Stimulated activated naive CD8-positive, alpha-beta T cell treated with anti-CD3 and anti-CD28 coated beads, Interleukin-15, amount 100 ng/mL, for 72 hours (primary cell): ENCODE data around the gene LVRN.

Source experiments
- ATAC-seq: fragments of 150-1000 bp; cut with Tn5 transposase; 2 replicates; pipeline ENCODE4 v1.10.0; 2021; ENCODE audit warnings: mild to moderate bottlenecking, moderate library complexity
- DNase-seq, 2 donors: peaks; one replicate each; pipeline ENCODE4 v3.0.0; 2021 to 2022
- H3K27ac Mint-ChIP-seq, 2 donors: one replicate each; pipeline ENCODE4 v1.8.0; 2022; ENCODE audit warnings: mild to moderate bottlenecking in 2 of 2, mixed read lengths in 2 of 2, moderate library complexity in 2 of 2
- H3K27me3 Mint-ChIP-seq: one replicate; pipeline ENCODE4 v1.8.0; 2022; ENCODE audit warnings: mixed read lengths
- H3K4me1 Mint-ChIP-seq: one replicate; pipeline ENCODE4 v1.8.0; 2022; ENCODE audit warnings: mild to moderate bottlenecking, mixed read lengths
- H3K4me3 Mint-ChIP-seq, 2 donors: one replicate each; pipeline ENCODE4 v1.8.0; 2022; ENCODE audit warnings: mild to moderate bottlenecking in 2 of 2, mixed read lengths in 2 of 2, moderate library complexity in 1 of 2
- H3K9me3 Mint-ChIP-seq, 2 donors: one replicate each; pipeline ENCODE4 v1.8.0; 2022; ENCODE audit warnings: mixed read lengths in 2 of 2

LVRN gene

GRCh38 chr5:115983519-115983918 lies 21.2 kb downstream of the LVRN start:
- H3K4me1 Mint-ChIP-seq = no peaks in the 10 kb centered on the region
- DNase-seq = no peak
- no peaks in the 10 kb centered on the region for H3K9me3 Mint-ChIP-seq
- peaks cover 39% of the 10 kb centered on the region for H3K27me3 Mint-ChIP-seq
- no peak overlapping the region for H3K27ac Mint-ChIP-seq
- ATAC-seq = no peak
- no peak overlapping the region for H3K4me3 Mint-ChIP-seq

- no peak overlapping the region for H3K4me3 Mint-ChIP-seq
Measured at GRCh38 chr5:115985802-115986757, 23.8 kb downstream of the LVRN start.

GRCh38 chr5:115988002-115988401 lies 25.7 kb downstream of the LVRN start:
- Mint-ChIP-seq H3K27ac (no peak overlapping the region), H3K27me3 (peaks cover 19% of the 10 kb centered on the region), H3K4me1 (no peaks in the 10 kb centered on the region), H3K9me3 (no peaks in the 10 kb centered on the region), H3K4me3 (no peak overlapping the region)
- ATAC-seq = no peak
- no peak for DNase-seq

More at GRCh38 chr5:115985802-115986757, 23.8 kb downstream of the LVRN start:
- Mint-ChIP-seq H3K27me3 (peaks cover 21% of the 10 kb centered on the region), H3K27ac (no peak overlapping the region), H3K4me1 (no peaks in the 10 kb centered on the region), H3K9me3 (no peaks in the 10 kb centered on the region)
- no peak for ATAC-seq
- DNase-seq = no peak

GRCh38 chr5:115992848-115993350 lies 30.6 kb downstream of the LVRN start:
- Mint-ChIP-seq H3K27ac (no peak overlapping the region), H3K27me3 (peaks cover 29% of the 10 kb centered on the region), H3K9me3 (no peaks in the 10 kb centered on the region), H3K4me3 (no peak overlapping the region), H3K4me1 (no peaks in the 10 kb centered on the region)
- ATAC-seq (no peak), DNase-seq (no peak)

GRCh38 chr5:115995351-115995750 lies 33.1 kb downstream of the LVRN start:
- H3K4me3 Mint-ChIP-seq = no peak overlapping the region
- H3K9me3 Mint-ChIP-seq = no peaks in the 10 kb centered on the region
- no peak overlapping the region for H3K27ac Mint-ChIP-seq
- no peaks in the 10 kb centered on the region for H3K4me1 Mint-ChIP-seq
- peaks cover 29% of the 10 kb centered on the region for H3K27me3 Mint-ChIP-seq
- DNase-seq (no peak), ATAC-seq (no peak)

- DNase-seq = no peak
- Mint-ChIP-seq H3K4me3 (no peak overlapping the region), H3K4me1 (no peaks in the 10 kb centered on the region), H3K27ac (no peak overlapping the region), H3K9me3 (no peaks in the 10 kb centered on the region), H3K27me3 (peaks cover 11% of the 10 kb centered on the region)
- no peak for ATAC-seq
Measured at GRCh38 chr5:116002116-116002906, 40.0 kb downstream of the LVRN start.

GRCh38 chr5:116004248-116004647 lies 42.0 kb downstream of the LVRN start:
- no peak for DNase-seq
- Mint-ChIP-seq H3K4me1 (no peaks in the 10 kb centered on the region), H3K27me3 (peaks cover 11% of the 10 kb centered on the region), H3K4me3 (no peak overlapping the region), H3K27ac (no peak overlapping the region), H3K9me3 (no peaks in the 10 kb centered on the region)
- no peak for ATAC-seq

GRCh38 chr5:116009806-116010205 lies 47.5 kb downstream of the LVRN start:
- ATAC-seq (no peak), DNase-seq (no peak)
- H3K9me3 Mint-ChIP-seq = no peaks in the 10 kb centered on the region
- H3K27ac Mint-ChIP-seq = no peak overlapping the region
- no peak overlapping the region for H3K4me3 Mint-ChIP-seq
- H3K27me3 Mint-ChIP-seq = peaks cover 14% of the 10 kb centered on the region
- no peaks in the 10 kb centered on the region for H3K4me1 Mint-ChIP-seq

- Mint-ChIP-seq H3K27ac (peak overlapping the region in 1 of 2 donors; percentile 5), H3K4me1 (no peaks in the 10 kb centered on the region), H3K27me3 (peaks cover 14% of the 10 kb centered on the region), H3K9me3 (no peaks in the 10 kb centered on the region), H3K4me3 (no peak overlapping the region)
- DNase-seq (no peak), ATAC-seq (no peak)
Measured at GRCh38 chr5:116011046-116011445, 48.8 kb downstream of the LVRN start.

- Mint-ChIP-seq H3K27me3 (peaks cover 21% of the 10 kb centered on the region), H3K4me3 (no peak overlapping the region), H3K9me3 (no peaks in the 10 kb centered on the region), H3K27ac (no peak overlapping the region), H3K4me1 (no peaks in the 10 kb centered on the region)
- ATAC-seq (no peak), DNase-seq (no peak)
Measured at GRCh38 chr5:116013207-116013785, 51.0 kb downstream of the LVRN start.

- ATAC-seq (no peak), DNase-seq (no peak)
- no peaks in the 10 kb centered on the region for H3K9me3 Mint-ChIP-seq
- peaks cover 25% of the 10 kb centered on the region for H3K27me3 Mint-ChIP-seq
- no peak overlapping the region for H3K4me3 Mint-ChIP-seq
- H3K4me1 Mint-ChIP-seq = no peaks in the 10 kb centered on the region
- H3K27ac Mint-ChIP-seq = no peak overlapping the region
Measured at GRCh38 chr5:116013936-116014335, 51.7 kb downstream of the LVRN start.

- Mint-ChIP-seq H3K27ac (no peak overlapping the region), H3K4me3 (no peak overlapping the region), H3K9me3 (no peaks in the 10 kb centered on the region), H3K27me3 (peaks cover 27% of the 10 kb centered on the region), H3K4me1 (no peaks in the 10 kb centered on the region)
- ATAC-seq (no peak), DNase-seq (no peak)
Measured at GRCh38 chr5:116023619-116024018, 61.3 kb downstream of the LVRN start.

- Mint-ChIP-seq H3K27me3 (peaks cover 37% of the 10 kb centered on the region), H3K4me3 (no peak overlapping the region), H3K4me1 (no peaks in the 10 kb centered on the region), H3K27ac (no peak overlapping the region), H3K9me3 (no peaks in the 10 kb centered on the region)
- ATAC-seq (no peak), DNase-seq (no peak)
Measured at GRCh38 chr5:116025866-116026265, 63.6 kb downstream of the LVRN start.

- DNase-seq = peak in 1 of 2 donors; percentile 11
- H3K4me3 Mint-ChIP-seq = no peak within 1 kb of the TSS
- H3K27me3 Mint-ChIP-seq = peaks cover 48% of the 10 kb centered on the region
- peak; percentile 45 for ATAC-seq
- no peaks in the 10 kb centered on the region for H3K9me3 Mint-ChIP-seq
- H3K27ac Mint-ChIP-seq = no peak within 1 kb of the TSS
- peaks cover 7% of the 10 kb centered on the region for H3K4me1 Mint-ChIP-seq
Measured at GRCh38 chr5:116032094-116032517, 69.8 kb downstream of the LVRN start, which contains the start of gene ARL14EPL. Gene ARL14EPL (plus strand): TSS chr5:116032472. CDS start chr5:116051466, 18,994 bp downstream.

- ATAC-seq (no peak), DNase-seq (no peak)
- Mint-ChIP-seq H3K27ac (no peak overlapping the region), H3K4me3 (no peak overlapping the region), H3K9me3 (no peaks in the 10 kb centered on the region), H3K27me3 (peaks cover 46% of the 10 kb centered on the region), H3K4me1 (peaks cover 12% of the 10 kb centered on the region)
Measured at GRCh38 chr5:116032991-116033390, 70.7 kb downstream of the LVRN start.
